Measurements from ENCODE around the gene GRM1. TPM values are rescaled to one million over a fixed set of nuclear protein-coding genes. Genes with fewer than 3 reads are reported as not detected.
A peak's percentile ranks its signal among the peaks of the same experiment; 100 is the strongest.
"Not testable (repeated sequence)": the region's sequence is repeated elsewhere in the genome, so short reads cannot be mapped to it uniquely, and the experiment has no call there.

GRM1 gene
- total RNA-seq, 1 donor from 2014 or later, result 0.75 TPM

GRCh38 chr6:146191166-146191565, 162.3 kb downstream of the GRM1 start:
- DNase-seq (ENCODE audit: low read depth), result no peak

GRCh38 chr6:146191612-146192011, 162.8 kb downstream of the GRM1 start:
- DNase-seq (ENCODE audit: low read depth), result no peak

GRCh38 chr6:146194434-146194833, 165.6 kb downstream of the GRM1 start:
- DNase-seq (ENCODE audit: low read depth), result peak; percentile 29

GRCh38 chr6:146200176-146200575, 171.3 kb downstream of the GRM1 start:
- peak; percentile 57 for DNase-seq (ENCODE audit: low read depth)

- peak; percentile 4 for DNase-seq (ENCODE audit: low read depth)
Observed at GRCh38 chr6:146202570-146202969, 173.7 kb downstream of the GRM1 start.

DNA sequence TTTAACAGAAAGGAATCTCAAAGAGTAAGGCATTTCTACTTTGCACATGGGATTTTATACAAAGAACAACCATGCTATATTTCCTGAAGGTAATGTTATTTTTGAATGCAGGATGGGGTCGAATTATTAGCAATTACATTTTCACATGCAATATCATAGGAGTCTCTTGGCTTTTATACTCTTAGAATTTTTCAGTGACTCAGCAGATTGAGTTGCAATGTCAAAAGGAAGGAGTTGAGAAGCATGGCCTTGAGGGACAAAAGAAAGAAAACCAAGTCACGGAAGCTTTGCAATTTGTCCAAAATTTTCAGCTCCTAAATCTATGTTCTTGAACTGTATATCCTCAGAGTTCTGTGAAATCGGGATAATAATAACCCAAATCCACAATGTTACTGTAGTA, 181.1 kb downstream of the GRM1 start:
- DNase-seq (ENCODE audit: low read depth), result no peak

- no peak for DNase-seq (ENCODE audit: low read depth)
Observed at GRCh38 chr6:146210406-146211083, 181.7 kb downstream of the GRM1 start.

DNA sequence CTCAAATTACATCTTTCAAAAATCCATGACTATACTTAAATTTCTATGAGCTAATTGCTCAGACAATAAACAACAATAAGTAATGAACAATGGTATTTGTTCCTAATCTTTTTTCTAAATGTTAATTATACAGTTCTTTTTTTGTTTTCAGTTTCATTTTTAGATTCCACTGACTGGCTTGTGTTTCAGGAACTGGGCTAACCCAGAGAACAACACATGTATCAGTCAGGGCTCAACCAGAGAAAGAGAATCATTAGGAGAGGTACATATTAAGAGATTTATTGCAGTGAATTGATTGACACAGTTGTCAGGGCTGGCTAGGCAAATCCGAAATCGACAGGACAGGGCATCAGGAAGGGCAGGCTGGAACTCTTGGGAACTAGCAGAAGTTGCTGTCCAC, 182.8 kb downstream of the GRM1 start:
- no peak for DNase-seq (ENCODE audit: low read depth)

GRCh38 chr6:146212781-146213180, 183.9 kb downstream of the GRM1 start:
- no peak for DNase-seq (ENCODE audit: low read depth)

DNA sequence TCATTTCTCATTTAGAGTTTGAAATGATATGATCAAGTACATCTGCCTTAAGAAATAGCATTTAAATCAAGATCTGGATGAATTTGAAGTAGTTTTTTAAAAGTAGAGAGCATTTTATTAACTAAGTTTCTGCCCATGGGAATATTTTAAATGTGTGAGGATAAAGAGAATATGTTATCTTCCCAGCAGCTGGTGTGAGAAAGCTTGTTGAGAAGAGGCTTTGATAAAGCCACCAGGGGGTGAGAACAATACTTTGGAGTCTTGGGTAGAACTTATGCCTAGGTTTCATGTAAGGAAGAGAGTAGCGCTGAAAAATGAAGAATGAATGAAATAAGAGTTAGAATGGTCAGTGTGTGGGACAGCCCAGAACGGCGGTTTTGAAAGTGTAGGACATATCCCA, 190.2 kb downstream of the GRM1 start:
- DNase-seq (ENCODE audit: low read depth), result no peak

GRCh38 chr6:146224449-146224848, 195.6 kb downstream of the GRM1 start:
- DNase-seq (ENCODE audit: low read depth), result no peak

GRCh38 chr6:146224988-146225387, 196.1 kb downstream of the GRM1 start:
- DNase-seq (ENCODE audit: low read depth), result no peak

GRCh38 chr6:146240322-146240721, 211.5 kb downstream of the GRM1 start:
- no peak for DNase-seq (ENCODE audit: low read depth)

DNA sequence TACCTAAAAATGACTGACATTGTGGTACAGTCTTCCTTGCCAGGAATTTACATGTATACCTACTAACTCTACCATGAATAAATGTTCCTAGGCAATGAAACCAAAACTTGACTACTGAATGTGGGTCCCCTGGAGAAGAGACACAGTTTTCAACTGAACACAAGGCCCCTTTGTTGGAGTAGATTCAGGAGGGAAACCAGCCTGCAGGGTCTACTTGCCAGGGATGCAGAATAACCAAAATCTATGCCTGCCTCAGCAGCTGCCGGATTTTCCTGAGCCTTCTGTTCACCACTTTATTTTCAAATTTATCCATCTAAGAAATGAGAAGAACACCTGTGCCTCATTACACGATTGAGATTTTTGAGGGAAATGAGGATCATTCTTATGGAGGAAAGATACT, 211.9 kb downstream of the GRM1 start:
- DNase-seq (ENCODE audit: low read depth), result no peak

- DNase-seq (ENCODE audit: low read depth), result not testable (repeated sequence)
Observed at GRCh38 chr6:146243646-146244045, 214.8 kb downstream of the GRM1 start.

DNA sequence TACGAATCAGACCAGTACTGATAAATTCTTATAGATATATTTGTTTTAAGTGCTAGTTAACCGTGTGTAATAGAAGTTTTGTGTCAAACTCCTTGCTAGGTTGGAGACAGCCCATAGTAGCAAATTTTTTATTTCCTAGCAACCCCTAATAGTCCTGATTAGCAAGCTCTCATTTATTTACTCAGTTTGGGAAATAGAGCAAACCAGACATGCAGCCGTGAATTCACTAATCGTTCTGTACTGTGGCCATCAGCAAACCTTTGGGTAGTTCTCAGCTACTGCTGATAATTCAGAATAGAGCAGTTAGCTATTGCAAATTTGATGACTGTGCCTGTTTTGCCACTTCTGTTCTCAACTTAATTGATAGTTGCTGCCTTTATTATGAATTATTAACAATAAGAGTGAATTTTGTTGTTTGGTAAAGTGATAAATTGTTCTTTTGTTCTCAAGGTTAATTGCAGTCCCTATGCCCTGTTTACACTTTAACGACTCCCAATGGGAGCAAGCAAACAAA, 215.8 kb downstream of the GRM1 start:
- DNase-seq (ENCODE audit: low read depth), result no peak

- no peak for DNase-seq (ENCODE audit: low read depth)
Observed at GRCh38 chr6:146246028-146246427, 217.2 kb downstream of the GRM1 start.

- DNase-seq (ENCODE audit: low read depth), result no peak
Observed at GRCh38 chr6:146253691-146254090, 224.8 kb downstream of the GRM1 start.

DNA sequence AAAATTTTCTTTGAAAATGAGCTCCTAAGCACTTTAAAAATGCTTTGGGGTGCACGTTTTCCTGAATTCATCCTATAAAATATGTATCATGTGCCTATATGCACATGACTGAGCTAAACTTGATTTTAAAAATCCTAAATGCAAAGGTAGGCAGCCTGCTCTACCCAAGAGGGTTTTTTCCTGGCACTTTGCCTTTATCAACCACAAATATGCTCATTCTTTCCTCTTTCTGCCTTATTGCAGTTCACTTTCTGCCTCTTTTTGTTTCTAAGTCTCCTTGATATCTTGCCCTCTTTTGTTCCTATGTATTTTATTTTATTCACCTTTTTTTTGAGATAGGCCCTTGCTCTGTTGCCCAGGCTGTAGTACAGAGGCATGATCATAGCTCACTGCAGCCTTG, 229.3 kb downstream of the GRM1 start:
- no peak for DNase-seq (ENCODE audit: low read depth)

- no peak for DNase-seq (ENCODE audit: low read depth)
Observed at GRCh38 chr6:146260886-146261285, 232.0 kb downstream of the GRM1 start.

GRCh38 chr6:146265056-146265455, 236.2 kb downstream of the GRM1 start:
- DNase-seq (ENCODE audit: low read depth), result no peak

- no peak for DNase-seq (ENCODE audit: low read depth)
Observed at GRCh38 chr6:146267447-146267846, 238.6 kb downstream of the GRM1 start.

DNA sequence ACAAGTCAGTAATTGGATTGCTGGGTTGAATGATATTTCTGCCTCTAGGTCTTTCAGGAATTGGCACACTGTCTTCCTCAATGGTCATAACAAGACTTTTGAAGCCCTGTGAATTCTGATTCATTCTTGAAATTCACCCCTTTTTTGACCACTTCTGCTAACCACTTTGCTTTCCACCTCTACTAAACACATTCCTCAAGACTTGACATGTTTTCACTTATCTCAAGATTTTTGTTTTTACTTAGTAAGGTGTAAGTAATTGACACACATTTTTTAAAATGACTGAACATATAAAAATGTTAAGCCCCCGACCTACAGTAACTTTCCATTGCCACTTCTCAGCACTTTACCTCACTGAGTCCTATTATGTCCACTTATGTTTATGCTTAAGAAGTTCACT, 239.1 kb downstream of the GRM1 start:
- no peak for DNase-seq (ENCODE audit: low read depth)

DNA sequence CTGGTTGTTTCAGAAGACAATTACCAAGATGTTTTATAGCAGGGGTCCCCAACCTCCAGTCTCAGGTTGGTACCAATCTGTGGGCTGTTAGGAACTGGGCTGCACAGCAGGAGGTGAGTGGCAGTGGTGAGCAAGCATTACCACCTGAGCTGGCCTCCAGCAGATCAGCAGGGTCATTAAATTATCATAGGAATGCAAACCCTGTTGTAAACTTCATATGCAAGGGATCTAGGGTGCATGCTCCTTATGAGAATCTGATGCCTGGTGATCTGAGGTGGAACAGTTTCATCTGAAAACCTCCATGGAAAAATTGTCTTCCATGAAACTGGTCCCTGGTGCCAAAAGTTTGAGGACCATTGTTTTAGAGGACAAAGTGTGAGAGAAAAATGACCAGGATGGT, 240.6 kb downstream of the GRM1 start:
- DNase-seq (ENCODE audit: low read depth), result no peak

Data from myocyte (in vitro differentiated cells).